Measurements from ENCODE around the gene STK32B.

DNA sequence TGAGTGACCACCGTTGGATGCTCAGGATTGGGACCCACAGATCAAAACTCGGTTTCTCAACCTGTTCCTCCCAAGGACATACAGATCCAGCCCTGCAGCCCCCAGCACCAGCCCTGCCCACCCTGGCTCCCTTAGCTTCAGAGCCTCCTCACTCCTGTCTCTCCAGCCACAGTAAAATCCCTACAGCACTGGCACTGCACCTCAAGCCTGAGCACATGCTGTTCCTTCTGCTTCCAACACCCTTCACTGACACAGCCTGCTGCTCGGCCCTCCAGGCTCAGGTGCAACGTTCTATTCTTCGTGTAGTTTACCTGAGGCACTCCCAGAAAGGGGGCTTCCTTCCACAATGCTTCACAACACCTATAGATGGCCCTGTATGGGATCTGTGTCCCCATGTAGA, 493.5 kb downstream of the STK32B start:
- TF ChIP-seq CTCF (IDR thresholded peaks at IDR 0.05), result no peak
- TF ChIP-seq ZFX (IDR thresholded peaks at IDR 0.05; ENCODE audit: borderline replicate concordance), result no peak

All from 22Rv1 (cell line).